Keratinocyte (primary cell): ENCODE measurements around the gene OTOA. TPM values are rescaled to one million over a fixed set of nuclear protein-coding genes. Genes with fewer than 3 reads are reported as not detected.

Experiments
- DNase-seq: peaks from one replicate; pipeline ENCODE4 v3.0.0-alpha.2; 2011; ENCODE audit warnings: low read depth, missing footprints, low spot score
- FAIRE-seq: peaks from 2 replicates; lab custom pipeline; 2011; peaks lifted over from hg19 to GRCh38; lab: Jason Lieb, UNC
- H2AFZ ChIP-seq: 2 replicates; pipeline ENCODE4 v1.6.0; 2012; ENCODE audit warnings: low read length, control low read depth, inconsistent platforms; ENCODE audit not compliant: control insufficient read depth
- H3K27ac ChIP-seq: 2 replicates; pipeline ENCODE4 v1.5.1; 2011; ENCODE audit warnings: low read length; ENCODE audit not compliant: control insufficient read depth, insufficient read depth
- H3K27me3 ChIP-seq: 3 replicates; pipeline ENCODE4 v1.6.0; 2011; ENCODE audit warnings: low read length; ENCODE audit not compliant: control insufficient read depth, insufficient read depth; ENCODE audit errors: extremely low read depth
- H3K36me3 ChIP-seq, 2 experiments: 2 replicates in 1 of 2; 3 replicates in 1 of 2; pipeline ENCODE4 v1.5.1; 2011; ENCODE audit warnings: low read length in 2 of 2, mild to moderate bottlenecking in 1 of 2; ENCODE audit not compliant: control insufficient read depth in 2 of 2, insufficient read depth in 2 of 2; ENCODE audit errors: extremely low read depth in 1 of 2
- H3K4me1 ChIP-seq: 3 replicates; pipeline ENCODE4 v1.5.1; 2011; ENCODE audit warnings: low read length; ENCODE audit not compliant: control insufficient read depth, insufficient read depth; ENCODE audit errors: extremely low read depth
- H3K4me2 ChIP-seq: 3 replicates; pipeline ENCODE4 v1.6.0; 2011; ENCODE audit warnings: low read depth, low read length; ENCODE audit not compliant: control insufficient read depth, insufficient read depth; ENCODE audit errors: extremely low read depth
- H3K4me3 ChIP-seq, 3 experiments: fragments of 200-600 bp in 1 of 3; sonication (generic) in 1 of 3; 2 replicates in 2 of 3; 3 replicates in 1 of 3; pipeline ENCODE4 v1.5.1; 2011 to 2016; ENCODE audit warnings: low read length in 3 of 3, mild to moderate bottlenecking in 3 of 3, control low read depth in 2 of 3, inconsistent platforms in 1 of 3, low read depth in 1 of 3, mixed read lengths in 1 of 3, mixed run types in 1 of 3, moderate library complexity in 1 of 3; ENCODE audit not compliant: control insufficient read depth in 2 of 3, insufficient read depth in 2 of 3; ENCODE audit errors: extremely low read depth in 1 of 3
- H3K79me2 ChIP-seq: 2 replicates; pipeline ENCODE4 v1.6.0; 2012; ENCODE audit warnings: low read length; ENCODE audit not compliant: control insufficient read depth, insufficient read depth
- H3K9ac ChIP-seq: 3 replicates; pipeline ENCODE4 v1.6.0; 2011; ENCODE audit warnings: low read length; ENCODE audit not compliant: control insufficient read depth, insufficient read depth; ENCODE audit errors: extremely low read depth
- H3K9me1 ChIP-seq: 3 replicates; pipeline ENCODE4 v1.6.0; 2011; ENCODE audit warnings: low read length; ENCODE audit not compliant: control insufficient read depth, insufficient read depth; ENCODE audit errors: extremely low read depth
- H3K9me3 ChIP-seq: 2 replicates; pipeline ENCODE4 v1.5.1; 2012; ENCODE audit warnings: low read depth, low read length; ENCODE audit not compliant: control insufficient read depth
- H4K20me1 ChIP-seq: 3 replicates; pipeline ENCODE4 v1.6.0; 2011; ENCODE audit warnings: low read length; ENCODE audit not compliant: control insufficient read depth, insufficient read depth; ENCODE audit errors: extremely low read depth
- CTCF ChIP-seq, 3 experiments: IDR thresholded peaks in 1 of 3; conservative IDR thresholded peaks in 1 of 3; optimal IDR thresholded peaks in 1 of 3; 2 replicates in 2 of 3; 3 replicates in 1 of 3; pipeline versions ENCODE3 to v1.5.1; 2011; ENCODE audit warnings: low read length in 3 of 3, mild to moderate bottlenecking in 3 of 3, moderate library complexity in 2 of 3, control low read depth in 1 of 3, inconsistent platforms in 1 of 3; ENCODE audit not compliant: insufficient read depth in 2 of 3; ENCODE audit errors: extremely low read depth in 1 of 3
- EZH2 ChIP-seq: IDR thresholded peaks from one replicate; pipeline ENCODE4 v1.6.1; 2012; ENCODE audit warnings: inconsistent platforms, mild to moderate bottlenecking, low read length, moderate library complexity
- dilution Hi-C: fragments of 300-500 bp; cut with MboI; formaldehyde crosslinking; loops from one replicate; pipeline ENCODE4 v1.7.0; 2020; ENCODE audit warnings: low sequenced_read_pairs; ENCODE audit not compliant: extremely low pct_ligation_motif_present
- polyA plus RNA-seq, 5 experiments: library from polyadenylated mRNA; depleted of rRNA in 3 of 5; stranded (reverse) in 3 of 5; stranded (forward) in 1 of 5; unstranded in 1 of 5; fragments of >200 nt; gene quantifications; 1 replicate in 1 of 5; 2 replicates in 3 of 5; 3 replicates in 1 of 5; pipeline versions ENCODE4 v1.2.1 to v1.2.3, GENCODE V29; 2011 to 2012; ENCODE audit warnings: missing spikeins in 2 of 5, low read depth in 1 of 5, low replicate concordance in 1 of 5

Gene OTOA
- polyA plus RNA-seq, 1 donor (not counting 4 experiments of a cell fraction or from before 2014, with no cell fraction given): not detected

GRCh38 chr16:21694609-21695008 is 30.8 kb downstream of the OTOA start:
- H3K4me1 ChIP-seq: no peaks in the 10 kb centered on the region
- H3K79me2 ChIP-seq: no peaks in the 10 kb centered on the region
- H3K9me3 ChIP-seq: no peaks in the 10 kb centered on the region
- H2AFZ ChIP-seq: no peak overlapping the region
- no peak overlapping the region for H3K4me3 ChIP-seq
- no peaks in the 10 kb centered on the region for H3K36me3 ChIP-seq
- H3K9me1 ChIP-seq: no peaks in the 10 kb centered on the region
- TF ChIP-seq CTCF (optimal IDR thresholded peaks at IDR 0.05 in 1 of 3, IDR thresholded peaks at IDR 0.05 in 1 of 3, conservative IDR thresholded peaks at IDR 0.05 in 1 of 3; ENCODE audit: extremely low read depth in 1 of 3, insufficient read depth in 2 of 3, low read length in 3 of 3): no peak
- no peak for TF ChIP-seq EZH2
- no peaks in the 10 kb centered on the region for H4K20me1 ChIP-seq
- no peak for FAIRE-seq
- no peak overlapping the region for H3K9ac ChIP-seq
- DNase-seq: no peak
- H3K27ac ChIP-seq: no peak overlapping the region
- no peak overlapping the region for H3K4me2 ChIP-seq
- no peaks in the 10 kb centered on the region for H3K27me3 ChIP-seq
- dilution Hi-C loops: no loop called here

DNA sequence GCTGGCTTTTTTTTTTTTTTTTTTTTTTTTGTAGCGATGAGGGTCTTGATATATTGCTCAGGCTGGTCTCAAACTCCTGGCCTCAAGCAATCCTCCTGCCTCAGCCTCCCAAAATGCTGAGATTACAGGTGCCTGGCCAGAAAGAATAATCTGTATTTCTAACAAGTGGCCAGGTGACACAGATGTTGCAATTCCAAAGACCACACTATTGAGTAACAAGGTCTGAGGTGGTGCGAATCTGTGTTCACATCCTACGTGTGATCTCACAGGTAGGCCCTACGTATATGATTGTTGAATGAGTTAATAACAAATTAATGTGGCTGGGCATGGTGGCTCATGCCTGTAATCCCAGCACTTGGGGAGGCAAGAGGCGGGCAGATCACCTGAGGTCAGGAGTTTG is 33.3 kb downstream of the OTOA start:
- Histone ChIP-seq H3K27me3 (no peaks in the 10 kb centered on the region), H3K4me1 (no peaks in the 10 kb centered on the region), H3K27ac (no peak overlapping the region), H4K20me1 (no peaks in the 10 kb centered on the region), H3K4me3 (no peak overlapping the region), H3K79me2 (no peaks in the 10 kb centered on the region), H3K4me2 (no peak overlapping the region), H2AFZ (no peak overlapping the region), H3K9ac (no peak overlapping the region), H3K36me3 (no peaks in the 10 kb centered on the region), H3K9me1 (no peaks in the 10 kb centered on the region), H3K9me3 (no peaks in the 10 kb centered on the region)
- no peak for DNase-seq
- dilution Hi-C loops: no loop called here
- no peak for FAIRE-seq
- no peak for TF ChIP-seq CTCF (optimal IDR thresholded peaks at IDR 0.05 in 1 of 3, IDR thresholded peaks at IDR 0.05 in 1 of 3, conservative IDR thresholded peaks at IDR 0.05 in 1 of 3; ENCODE audit: extremely low read depth in 1 of 3, insufficient read depth in 2 of 3, low read length in 3 of 3)
